GM10248 (cell line): ENCODE data around the gene PLPP2.

Source experiments
- CTCF ChIA-PET: fragments of 300-600 bp; sonication (Branson Sonifier 250); formaldehyde crosslinking; extraction: SDS; loops from one replicate; lab custom pipeline; 2021; ENCODE audit warnings: antibody characterized with exemption; lab: Yijun Ruan, JAX
- POLR2A ChIA-PET: fragments of 350-650 bp; sonication (Branson Sonifier 250); formaldehyde crosslinking; extraction: SDS; loops from one replicate; lab custom pipeline; 2020; ENCODE audit warnings: antibody characterized with exemption; lab: Yijun Ruan, JAX
- DNase-seq: peaks from one replicate; pipeline ENCODE4 v3.0.0; 2012; ENCODE audit errors: extremely low spot score
- TF ChIP-seq, protein P1 (sequence below): IDR thresholded peaks from 2 replicates; pipeline ENCODE4 v1.5.1; 2012; ENCODE audit warnings: mild to moderate bottlenecking, low read depth; ENCODE audit errors: extremely low read depth, missing control alignments, control extremely low read depth

PLPP2 gene

DNA sequence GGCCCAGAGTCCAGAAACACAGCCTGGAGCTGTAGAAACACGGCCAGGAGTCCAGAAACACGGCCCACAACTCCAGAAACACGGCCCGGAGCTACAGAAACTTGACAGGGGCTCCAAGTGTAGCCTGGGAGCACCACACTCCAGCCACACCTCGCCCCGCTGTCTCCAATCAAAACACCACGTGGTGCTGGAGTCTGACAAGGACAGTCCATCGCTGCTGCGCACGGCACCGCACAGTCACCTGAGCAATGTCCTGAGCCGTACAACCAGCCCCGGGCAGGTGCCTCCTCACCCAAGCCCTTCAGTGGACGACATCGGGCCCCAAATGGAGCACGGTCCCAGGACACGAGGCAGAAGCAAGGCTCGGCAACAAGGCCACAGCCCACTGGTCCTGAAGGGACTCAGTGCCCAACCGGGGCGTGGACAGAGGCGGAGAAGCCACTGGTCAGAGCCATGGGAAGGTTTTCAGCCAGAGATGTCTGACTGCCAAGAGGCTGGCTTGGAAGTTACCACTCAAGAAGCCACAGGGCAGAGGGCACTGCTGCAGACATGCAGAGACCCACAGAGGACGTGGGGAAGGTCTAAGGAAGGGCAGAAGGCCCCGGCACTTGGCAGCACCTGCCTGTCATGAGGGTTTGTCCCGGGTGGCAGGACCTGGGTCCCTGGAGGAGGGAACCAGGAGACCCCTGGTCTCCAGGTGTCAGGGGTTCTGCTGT is 19.7 kb upstream of the PLPP2 start:
- ChIA-PET POLR2A (no interaction called here), CTCF (no interaction called here)
- TF ChIP-seq, protein P1, sequence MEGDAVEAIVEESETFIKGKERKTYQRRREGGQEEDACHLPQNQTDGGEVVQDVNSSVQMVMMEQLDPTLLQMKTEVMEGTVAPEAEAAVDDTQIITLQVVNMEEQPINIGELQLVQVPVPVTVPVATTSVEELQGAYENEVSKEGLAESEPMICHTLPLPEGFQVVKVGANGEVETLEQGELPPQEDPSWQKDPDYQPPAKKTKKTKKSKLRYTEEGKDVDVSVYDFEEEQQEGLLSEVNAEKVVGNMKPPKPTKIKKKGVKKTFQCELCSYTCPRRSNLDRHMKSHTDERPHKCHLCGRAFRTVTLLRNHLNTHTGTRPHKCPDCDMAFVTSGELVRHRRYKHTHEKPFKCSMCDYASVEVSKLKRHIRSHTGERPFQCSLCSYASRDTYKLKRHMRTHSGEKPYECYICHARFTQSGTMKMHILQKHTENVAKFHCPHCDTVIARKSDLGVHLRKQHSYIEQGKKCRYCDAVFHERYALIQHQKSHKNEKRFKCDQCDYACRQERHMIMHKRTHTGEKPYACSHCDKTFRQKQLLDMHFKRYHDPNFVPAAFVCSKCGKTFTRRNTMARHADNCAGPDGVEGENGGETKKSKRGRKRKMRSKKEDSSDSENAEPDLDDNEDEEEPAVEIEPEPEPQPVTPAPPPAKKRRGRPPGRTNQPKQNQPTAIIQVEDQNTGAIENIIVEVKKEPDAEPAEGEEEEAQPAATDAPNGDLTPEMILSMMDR: no peak
- no peak for DNase-seq

DNA sequence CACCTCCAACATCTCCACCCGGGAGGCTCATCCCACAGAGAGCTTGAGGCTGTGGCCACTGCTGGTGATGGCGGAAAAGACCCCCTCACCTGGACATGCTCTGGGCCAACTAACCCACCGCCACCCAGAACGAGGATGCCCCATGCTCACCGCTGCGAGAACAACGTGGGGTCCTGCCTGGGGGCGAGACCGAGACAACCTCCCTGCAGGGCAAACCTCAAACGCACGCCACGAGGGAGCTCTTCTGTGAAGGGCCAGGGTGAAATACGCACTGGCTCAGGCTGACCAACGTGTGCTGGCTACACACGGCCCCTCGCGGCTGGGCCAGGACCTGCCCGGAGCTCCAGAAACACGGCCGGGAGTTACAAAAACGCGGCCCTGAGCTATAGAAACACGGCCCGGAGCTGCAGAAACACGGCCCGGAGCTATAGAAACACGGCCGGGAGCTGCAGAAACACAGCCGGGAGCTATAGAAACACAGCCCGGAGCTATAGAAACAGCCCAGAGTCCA is 19.0 kb upstream of the PLPP2 start:
- ChIA-PET POLR2A (no interaction called here), CTCF (no interaction called here)
- TF ChIP-seq, protein P1: no peak
- DNase-seq: no peak

DNA sequence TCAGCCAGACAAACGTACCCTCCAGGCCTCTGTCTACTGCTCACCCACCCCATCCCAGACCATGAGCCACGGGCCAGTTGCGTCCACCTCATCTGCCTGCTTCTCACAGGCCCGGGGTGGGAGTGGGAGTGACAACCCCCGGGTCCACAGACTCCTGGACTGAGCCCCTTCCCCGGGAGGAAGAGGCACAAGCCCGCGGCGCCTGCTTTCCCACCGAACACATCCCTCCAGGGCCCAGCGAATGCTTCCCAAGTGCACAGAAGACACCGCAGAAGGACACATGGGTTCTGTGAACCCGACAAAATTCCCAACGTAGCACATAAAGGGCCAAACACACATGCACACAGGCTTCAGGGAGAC is 18.0 kb upstream of the PLPP2 start:
- TF ChIP-seq, protein P1: no peak
- DNase-seq: no peak
- CTCF ChIA-PET: no interaction called here
- POLR2A ChIA-PET: no interaction called here

DNA sequence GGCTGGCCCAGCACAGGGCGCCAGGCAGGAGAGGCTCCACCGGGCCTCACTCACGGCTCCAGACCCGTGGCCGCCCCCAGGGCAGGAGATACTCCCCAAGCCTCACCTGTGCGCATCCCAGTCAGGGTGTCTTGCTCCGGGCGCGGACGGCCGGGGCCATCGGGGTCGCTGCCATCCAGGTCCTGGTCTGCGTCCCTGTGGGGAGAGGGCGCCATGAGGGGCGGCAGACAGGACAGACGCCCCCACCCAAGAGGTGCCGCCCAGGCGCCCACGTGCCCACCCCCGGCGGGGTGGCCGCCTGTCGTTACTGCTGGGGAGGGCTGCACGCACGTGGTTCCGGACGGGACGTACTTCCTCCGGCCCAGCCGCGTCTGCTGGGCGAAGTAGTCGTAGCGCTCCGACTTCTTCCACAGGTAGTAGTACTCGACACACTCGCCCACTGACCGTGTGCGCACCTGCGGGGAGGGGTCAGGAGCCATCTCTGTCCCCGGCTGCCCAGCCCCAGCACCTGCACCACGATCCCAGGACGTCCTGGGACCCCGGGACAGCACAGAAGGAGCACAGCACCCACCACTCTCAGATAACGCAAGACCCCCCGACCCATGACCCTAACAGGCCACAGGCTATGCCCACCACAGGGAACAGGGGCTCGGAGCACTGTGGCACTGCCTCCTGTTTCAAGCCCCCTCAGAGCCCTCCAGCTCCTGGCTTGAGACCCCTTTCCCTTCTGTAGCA is 17.4 kb upstream of the PLPP2 start:
- CTCF ChIA-PET: no interaction called here
- POLR2A ChIA-PET: no interaction called here

DNA sequence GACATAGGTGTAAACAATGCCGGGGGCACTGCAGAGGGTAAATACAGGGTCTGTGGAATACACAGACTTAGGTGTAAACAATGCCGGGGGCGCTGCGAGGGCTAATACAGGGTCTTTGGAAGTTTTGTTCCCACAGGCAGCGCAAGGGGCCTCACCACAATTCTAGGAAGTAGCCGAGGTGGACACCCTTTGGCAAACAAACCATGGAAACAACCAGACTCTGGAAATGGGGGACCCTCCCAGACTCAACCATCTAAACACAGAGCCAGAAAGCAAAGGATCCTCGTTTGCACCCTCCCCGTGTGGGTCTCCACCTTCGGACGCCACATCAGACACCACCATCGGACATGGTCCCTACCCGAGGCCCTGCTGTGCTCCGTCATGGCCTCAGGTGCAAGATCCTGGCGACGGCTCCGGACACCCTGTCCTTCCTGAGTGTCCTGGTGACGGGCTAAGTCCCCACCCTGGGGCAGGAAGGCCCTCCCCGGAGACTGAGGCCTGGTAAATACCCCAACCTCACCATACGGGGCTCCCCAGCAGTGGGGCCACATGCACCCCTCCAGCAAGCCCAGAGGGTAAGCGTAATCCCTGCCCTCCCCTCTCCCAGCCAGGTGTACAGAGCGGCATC is 16.7 kb upstream of the PLPP2 start:
- POLR2A ChIA-PET: no interaction called here
- no peak for DNase-seq
- TF ChIP-seq, protein P1: no peak
- CTCF ChIA-PET: no interaction called here

More for the DNA sequence above, 17.4 kb upstream of the PLPP2 start:
- no peak for DNase-seq
- TF ChIP-seq, protein P1: no peak

DNA sequence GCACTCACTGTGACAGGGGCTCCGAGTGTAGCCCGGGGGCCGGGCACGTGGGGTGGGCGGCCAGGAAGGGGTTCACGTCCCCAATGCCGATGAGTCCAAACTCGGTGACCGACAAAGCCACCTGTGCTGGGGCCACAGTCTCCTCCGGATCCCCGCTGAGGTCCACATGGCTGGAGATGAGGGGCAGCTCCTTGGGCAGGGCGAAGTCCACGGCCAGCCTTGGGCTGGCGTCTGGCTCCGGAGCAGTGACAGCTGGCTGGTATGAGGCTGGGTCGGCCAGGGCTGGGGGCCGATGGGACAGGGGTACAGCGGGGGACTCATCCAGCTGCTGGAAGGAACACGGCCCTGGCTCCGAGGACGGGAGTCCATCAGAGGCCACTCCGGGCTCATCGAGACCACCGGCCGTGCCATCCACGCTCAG is 15.9 kb upstream of the PLPP2 start:
- TF ChIP-seq, protein P1: no peak
- ChIA-PET CTCF (no interaction called here), POLR2A (no interaction called here)
- DNase-seq: no peak
